SK-N-SH (cell line): ENCODE data around the gene CHRNE. TPM values are rescaled to one million over a fixed set of nuclear protein-coding genes. Genes with fewer than 3 reads are reported as not detected.

Source experiments
- CTCF ChIA-PET: fragments of 300-600, 350-600 bp; formaldehyde crosslinking; extraction: SDS; loops from one replicate; lab custom pipeline; 2021; lab: Yijun Ruan, JAX
- POLR2A ChIA-PET: fragments of 350-600 bp; sonication (Branson Sonifier 250); formaldehyde crosslinking; extraction: SDS; loops from one replicate; lab custom pipeline; 2020; ENCODE audit warnings: antibody characterized with exemption, inconsistent platforms; lab: Yijun Ruan, JAX
- DNase-seq: peaks from one replicate; pipeline ENCODE4 v3.0.0; 2012
- H2AFZ ChIP-seq: fragments of 200-600 bp; sonication (generic); 2 replicates; pipeline ENCODE4 v1.8.1; 2016; ENCODE audit warnings: antibody characterized with exemption, mild to moderate bottlenecking, low read depth
- H3F3A ChIP-seq: fragments of 200-600 bp; sonication (generic); replicated peaks from 2 replicates; pipeline ENCODE3; 2016; ENCODE audit warnings: antibody characterized with exemption, mild to moderate bottlenecking; ENCODE audit not compliant: insufficient read depth
- H3K27ac ChIP-seq, 2 experiments: fragments of 200-500 bp in 1 of 2; fragments of 200-600 bp in 1 of 2; sonication (Bioruptor generic) in 1 of 2; sonication (generic), shearing (Covaris generic) in 1 of 2; 2 replicates each; pipeline versions ENCODE4 v1.5.1 to v1.6.1; 2014 to 2016; ENCODE audit warnings: low read depth in 2 of 2, inconsistent platforms in 1 of 2, low read length in 1 of 2, mild to moderate bottlenecking in 1 of 2, mixed read lengths in 1 of 2
- H3K27me3 ChIP-seq: fragments of 200-600 bp; sonication (generic), shearing (Covaris generic); 2 replicates; pipeline ENCODE4 v1.6.1; 2016; ENCODE audit warnings: mixed run types; ENCODE audit not compliant: insufficient read depth
- H3K36me3 ChIP-seq, 2 experiments: fragments of 200-500 bp in 1 of 2; fragments of 200-600 bp in 1 of 2; sonication (Bioruptor generic) in 1 of 2; sonication (generic) in 1 of 2; replicated peaks in 1 of 2; 2 replicates each; pipeline versions ENCODE3 to v1.5.1; 2014 to 2016; ENCODE audit warnings: low read length in 1 of 2, mild to moderate bottlenecking in 1 of 2; ENCODE audit not compliant: insufficient read depth in 2 of 2, control insufficient read depth in 1 of 2
- H3K4me1 ChIP-seq, 2 experiments: fragments of 200-500 bp in 1 of 2; fragments of 200-600 bp in 1 of 2; sonication (Bioruptor generic) in 1 of 2; sonication (generic), shearing (Covaris generic) in 1 of 2; 2 replicates each; pipeline versions ENCODE4 v1.5.1 to v1.6.1; 2014 to 2016; ENCODE audit warnings: low read depth in 1 of 2, low read length in 1 of 2, mixed run types in 1 of 2; ENCODE audit not compliant: insufficient read depth in 2 of 2, control insufficient read depth in 1 of 2
- H3K4me2 ChIP-seq: fragments of 200-600 bp; sonication (generic), shearing (Covaris generic); 2 replicates; pipeline ENCODE4 v1.6.1; 2017; ENCODE audit warnings: mixed run types
- H3K4me3 ChIP-seq, 2 experiments: fragments of 200-500 bp in 1 of 2; fragments of 200-600 bp in 1 of 2; sonication (Bioruptor generic) in 1 of 2; sonication (generic), shearing (Covaris generic) in 1 of 2; 2 replicates each; pipeline versions ENCODE4 v1.5.1 to v1.8.1; 2014 to 2016; ENCODE audit warnings: low read depth in 2 of 2, inconsistent platforms in 1 of 2, low read length in 1 of 2, mild to moderate bottlenecking in 1 of 2, mixed read lengths in 1 of 2, moderate library complexity in 1 of 2
- H3K79me2 ChIP-seq: fragments of 200-600 bp; sonication (generic); 2 replicates; pipeline ENCODE4 v1.8.1; 2017; ENCODE audit warnings: mild to moderate bottlenecking; ENCODE audit not compliant: insufficient read depth
- H3K9ac ChIP-seq: fragments of 200-600 bp; sonication (generic); 2 replicates; pipeline ENCODE4 v1.6.1; 2017; ENCODE audit warnings: mixed run types
- H3K9me2 ChIP-seq: fragments of 200-600 bp; sonication (generic); 2 replicates; pipeline ENCODE4 v1.6.1; 2017; ENCODE audit warnings: mixed run types
- H3K9me3 ChIP-seq: fragments of 200-600 bp; sonication (generic); 2 replicates; pipeline ENCODE4 v1.6.1; 2017; ENCODE audit warnings: mixed run types, mild to moderate bottlenecking, moderate library complexity
- H4K20me1 ChIP-seq: fragments of 200-600 bp; sonication (generic); 2 replicates; pipeline ENCODE4 v1.6.1; 2017; ENCODE audit warnings: mild to moderate bottlenecking, mixed run types; ENCODE audit not compliant: insufficient read depth
- ELF1 ChIP-seq: IDR thresholded peaks from 2 replicates; pipeline ENCODE4 v1.4.0; 2012
- EP300 ChIP-seq, 2 experiments: IDR thresholded peaks; 2 replicates each; pipeline versions ENCODE4 v1.4.0 to v1.6.1; 2012; ENCODE audit warnings: borderline replicate concordance in 1 of 2, low read depth in 1 of 2, low read length in 1 of 2
- EZH2phosphoT487 ChIP-seq: fragments of 200-600 bp; sonication (generic); IDR thresholded peaks from 2 replicates; pipeline ENCODE4 v1.6.1; 2017; ENCODE audit warnings: low read depth, mixed run types, mild to moderate bottlenecking, antibody characterized with exemption, moderate library complexity, borderline replicate concordance
- FOXJ3 ChIP-seq: sonication (generic); formaldehyde crosslinking; IDR thresholded peaks from 2 replicates; pipeline ENCODE4 v1.5.1; 2020; ENCODE audit warnings: mild to moderate bottlenecking, missing genetic modification reagents
- GABPA ChIP-seq: IDR thresholded peaks from 2 replicates; pipeline ENCODE4 v1.4.0; 2012; ENCODE audit warnings: low read depth, mild to moderate bottlenecking
- GATA2 ChIP-seq: sonication (generic); formaldehyde crosslinking; IDR thresholded peaks from 2 replicates; pipeline ENCODE4 v1.5.0; 2020; ENCODE audit warnings: mild to moderate bottlenecking, missing genetic modification reagents
- IRF3 ChIP-seq: fragments of 150-350 bp; IDR thresholded peaks from 2 replicates; pipeline ENCODE4 v1.6.1; 2016; ENCODE audit warnings: mild to moderate bottlenecking, low read depth, low read length
- MAX ChIP-seq: IDR thresholded peaks from 2 replicates; pipeline ENCODE4 v1.4.0; 2012; ENCODE audit warnings: low read depth
- MEF2A ChIP-seq: IDR thresholded peaks from 2 replicates; pipeline ENCODE4 v1.4.0; 2012; ENCODE audit warnings: low read depth, borderline replicate concordance
- MXI1 ChIP-seq: IDR thresholded peaks from 2 replicates; pipeline ENCODE4 v1.6.1; 2012; ENCODE audit warnings: mild to moderate bottlenecking, low read depth, low read length, improper control_type of control experiment
- NFIC ChIP-seq: IDR thresholded peaks from 2 replicates; pipeline ENCODE4 v1.4.0; 2012; ENCODE audit warnings: borderline replicate concordance
- NRF1 ChIP-seq: IDR thresholded peaks from 2 replicates; pipeline ENCODE4 v1.6.1; 2012; ENCODE audit warnings: low read depth, mild to moderate bottlenecking, low read length
- RCOR1 ChIP-seq: fragments of 150-350 bp; IDR thresholded peaks from 2 replicates; pipeline ENCODE4 v1.6.1; 2017; ENCODE audit warnings: antibody characterized with exemption, low read length
- REST ChIP-seq: IDR thresholded peaks from 2 replicates; pipeline ENCODE4 v1.6.1; 2012; ENCODE audit warnings: mild to moderate bottlenecking, low read depth, low read length, moderate library complexity
- SIN3A ChIP-seq: IDR thresholded peaks from 2 replicates; pipeline ENCODE4 v1.6.1; 2012; ENCODE audit warnings: low read depth, mild to moderate bottlenecking, low read length, moderate library complexity, borderline replicate concordance
- SMC3 ChIP-seq: IDR thresholded peaks from 2 replicates; pipeline ENCODE4 v1.6.1; 2012; ENCODE audit warnings: low read depth, low read length, improper control_type of control experiment
- TCF12 ChIP-seq: IDR thresholded peaks from 2 replicates; pipeline ENCODE4 v1.4.0; 2012
- TEAD4 ChIP-seq: IDR thresholded peaks from 2 replicates; pipeline ENCODE4 v1.4.0; 2012; ENCODE audit warnings: mild to moderate bottlenecking, borderline replicate concordance; ENCODE audit not compliant: insufficient read depth
- USF1 ChIP-seq: IDR thresholded peaks from 2 replicates; pipeline ENCODE4 v1.4.0; 2012; ENCODE audit warnings: low read depth, borderline replicate concordance
- USF2 ChIP-seq: fragments of 150-350 bp; IDR thresholded peaks from 2 replicates; pipeline ENCODE4 v1.6.1; 2017; ENCODE audit warnings: antibody characterized with exemption, low read length, low read depth, borderline replicate concordance
- YY1 ChIP-seq: IDR thresholded peaks from 2 replicates; pipeline ENCODE4 v1.4.0; 2012; ENCODE audit warnings: low read depth, mild to moderate bottlenecking
- ZBTB33 ChIP-seq: IDR thresholded peaks from 2 replicates; pipeline ENCODE4 v1.4.0; 2012; ENCODE audit warnings: low read depth, borderline replicate concordance
- WGBS: methylation state at CpG from one replicate; pipeline ENCODE4 v1.1.6; 2017; ENCODE audit warnings: low lambda C conversion rate; 5-methylcytosine and 5-hydroxymethylcytosine counted together
- polyA plus RNA-seq, 3 experiments: library from polyadenylated mRNA; depleted of rRNA; stranded (reverse); fragments of >200 nt; gene quantifications; 2 replicates each; pipeline ENCODE4 v1.2.3, GENCODE V29; 2012

CHRNE gene
- polyA plus RNA-seq, 1 of the 3 experiments (the other 2 are of a cell fraction): 0.71 TPM

- ChIA-PET CTCF (interaction anchor here (1.0 to 3.9 kb wide), 7 partner anchors 8 to 121 kb away, joined by 3 to 29 read pairs (median 3); partner anchors contain the start of genes CHRNE, PFN1 and SPAG7), POLR2A (interaction anchor here (0.8 to 2.0 kb wide), 4 partner anchors 11 to 40 kb away, joined by 3 to 35 read pairs (median 17); partner anchors contain the start of genes ENO3 and SPAG7)
- no peaks in the 10 kb centered on the region for H3K9me3 ChIP-seq
- H3K27me3 ChIP-seq: no peaks in the 10 kb centered on the region
- H3K27ac ChIP-seq: peak overlapping the region; percentile 94 to 98
- peak; percentile 85 for DNase-seq
- peak overlapping the region; percentile 83 for H3K9ac ChIP-seq
- H3K79me2 ChIP-seq: peaks cover 70% of the 10 kb centered on the region
- under 1% methylated on average over 27 of the region's 29 CpGs for WGBS
- H3K4me2 ChIP-seq: peak overlapping the region; percentile 97
- H3K4me1 ChIP-seq: peaks cover 22 to 34% of the 10 kb centered on the region in 2 experiments
- peak overlapping the region; percentile 74 for H2AFZ ChIP-seq
- peaks cover 49% of the 10 kb centered on the region for H3F3A ChIP-seq
- H4K20me1 ChIP-seq: peaks cover 27% of the 10 kb centered on the region
- no peaks in the 10 kb centered on the region for H3K9me2 ChIP-seq
- H3K36me3 ChIP-seq: peaks cover 30 to 43% of the 10 kb centered on the region in 2 experiments
- H3K4me3 ChIP-seq: peak overlapping the region; percentile 80 to 86
- TF ChIP-seq GABPA (peak; percentile 89), RCOR1 (no peak), ELF1 (peak; percentile 60), FOXJ3 (CRISPR knock-in tag) (no peak), REST (no peak), MXI1 (peak; percentile 60), USF2 (no peak), MEF2A (no peak), ZBTB33 (no peak), TEAD4 (no peak), IRF3 (no peak), USF1 (no peak), NRF1 (no peak), GATA2 (CRISPR knock-in tag) (no peak), TCF12 (no peak), SIN3A (no peak), YY1 (no peak), EZH2phosphoT487 (no peak), EP300 (IDR thresholded peaks at IDR 0.05; ENCODE audit: borderline replicate concordance in 1 of 2, low read depth in 1 of 2, low read length in 1 of 2) (no peak), SMC3 (no peak), MAX (peak; percentile 41; the same call in 1 of the 2 replicates), NFIC (no peak)
Observed at GRCh38 chr17:4940555-4941318, 37.8 kb upstream of the CHRNE start.
